Neural progenitor cell (in vitro differentiated cells): ENCODE data around the gene HTRA2.

Experiments used
- EZH2 ChIP-seq: fragments of 200-600 bp; sonication (generic); IDR thresholded peaks from 2 replicates; pipeline ENCODE4 v1.6.1; 2017; ENCODE audit warnings: antibody characterized with exemption, mild to moderate bottlenecking, moderate library complexity
- EZH2phosphoT487 ChIP-seq: fragments of 200-600 bp; sonication (generic); IDR thresholded peaks from 2 replicates; pipeline ENCODE4 v1.6.1; 2017; ENCODE audit warnings: antibody characterized with exemption
- TF ChIP-seq, protein P1 (sequence below): fragments of 200-600 bp; sonication (generic); IDR thresholded peaks from 2 replicates; pipeline ENCODE4 v1.5.1; 2017; ENCODE audit warnings: antibody characterized with exemption, mild to moderate bottlenecking

DNA sequence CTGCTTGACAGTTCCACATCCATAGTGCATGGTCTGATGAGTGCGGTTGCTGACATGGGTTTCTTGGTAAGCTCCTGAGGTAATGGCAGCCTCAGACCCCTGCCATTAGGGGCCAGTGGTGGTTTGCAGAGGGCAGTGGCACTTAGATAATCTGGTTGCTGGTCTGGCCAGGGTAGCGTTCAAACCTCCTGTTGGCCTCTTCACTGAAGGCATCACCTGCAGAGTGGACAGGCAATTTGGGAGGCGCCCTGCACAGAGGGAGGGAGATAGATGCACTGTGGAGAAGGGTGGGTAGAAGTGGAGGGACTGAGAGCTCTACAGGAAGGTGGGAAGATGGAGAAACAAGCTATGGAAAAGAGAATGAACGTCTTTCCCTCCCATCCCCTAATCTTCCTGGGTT, 3.7 kb downstream of the HTRA2 start:
- TF ChIP-seq, protein P1, sequence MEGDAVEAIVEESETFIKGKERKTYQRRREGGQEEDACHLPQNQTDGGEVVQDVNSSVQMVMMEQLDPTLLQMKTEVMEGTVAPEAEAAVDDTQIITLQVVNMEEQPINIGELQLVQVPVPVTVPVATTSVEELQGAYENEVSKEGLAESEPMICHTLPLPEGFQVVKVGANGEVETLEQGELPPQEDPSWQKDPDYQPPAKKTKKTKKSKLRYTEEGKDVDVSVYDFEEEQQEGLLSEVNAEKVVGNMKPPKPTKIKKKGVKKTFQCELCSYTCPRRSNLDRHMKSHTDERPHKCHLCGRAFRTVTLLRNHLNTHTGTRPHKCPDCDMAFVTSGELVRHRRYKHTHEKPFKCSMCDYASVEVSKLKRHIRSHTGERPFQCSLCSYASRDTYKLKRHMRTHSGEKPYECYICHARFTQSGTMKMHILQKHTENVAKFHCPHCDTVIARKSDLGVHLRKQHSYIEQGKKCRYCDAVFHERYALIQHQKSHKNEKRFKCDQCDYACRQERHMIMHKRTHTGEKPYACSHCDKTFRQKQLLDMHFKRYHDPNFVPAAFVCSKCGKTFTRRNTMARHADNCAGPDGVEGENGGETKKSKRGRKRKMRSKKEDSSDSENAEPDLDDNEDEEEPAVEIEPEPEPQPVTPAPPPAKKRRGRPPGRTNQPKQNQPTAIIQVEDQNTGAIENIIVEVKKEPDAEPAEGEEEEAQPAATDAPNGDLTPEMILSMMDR: no peak
- TF ChIP-seq EZH2 (no peak), EZH2phosphoT487 (no peak)
